Measurements from ENCODE around the gene AGTRAP.
A peak's percentile ranks its signal among the peaks of the same experiment; 100 is the strongest.

The AGTRAP gene

DNA sequence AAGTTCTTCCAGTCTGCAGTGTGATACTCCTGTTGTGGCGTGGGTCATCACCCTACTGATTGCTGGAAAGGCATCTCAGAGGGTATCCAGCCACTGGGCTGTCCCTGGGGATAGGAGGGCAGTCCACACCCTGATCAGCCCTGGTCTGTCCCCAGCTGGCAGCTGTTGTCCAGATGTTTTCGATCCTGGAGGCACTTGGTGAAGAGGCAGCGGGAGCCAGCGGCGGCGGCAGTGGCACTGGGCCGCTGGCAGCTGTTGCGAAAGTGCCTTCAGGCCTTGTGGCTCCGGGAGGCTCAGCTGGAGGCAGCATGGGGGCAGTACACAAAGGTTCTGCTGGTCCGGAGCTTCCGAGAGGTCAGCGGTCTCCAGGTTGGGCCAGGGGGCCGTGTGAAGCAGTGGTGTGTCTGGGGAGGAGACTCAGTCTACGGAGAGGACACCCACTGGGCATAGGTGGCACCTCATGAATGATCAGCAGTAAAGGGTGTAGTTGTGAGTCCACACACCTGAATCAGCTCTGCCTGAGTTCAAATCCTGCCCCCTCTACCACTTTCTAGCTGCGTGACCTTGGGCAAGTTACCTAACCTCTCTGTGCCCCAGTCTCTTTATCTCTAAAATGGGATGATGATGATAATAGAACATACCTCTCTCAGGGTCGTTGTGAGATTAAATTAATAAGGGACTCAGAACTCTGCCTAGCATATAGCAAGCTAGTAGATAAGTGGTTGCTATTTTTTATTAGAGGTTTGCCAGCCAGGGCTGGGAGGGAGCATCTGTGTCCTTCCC lies 32.2 kb downstream of the AGTRAP start:
- Histone ChIP-seq H3K27me3 (ENCODE audit: control insufficient read depth in 3 of 3, insufficient read depth in 3 of 3, low read depth in 1 of 3, low read length in 3 of 3) (peaks cover 0 to 40% (median 0%) of the 10 kb centered on the region in 3 experiments), H3K9ac (ENCODE audit: low read depth, low read length, poor library complexity) (no peak overlapping the region), H2BK120ac (ENCODE audit: low read depth, low read length) (no peak overlapping the region), H3K14ac (ENCODE audit: low read length) (no peak overlapping the region), H3K4ac (ENCODE audit: low read length) (peak overlapping the region; percentile 23), H3K23ac (ENCODE audit: low read depth, low read length, poor library complexity) (peak overlapping the region; percentile 73), H3K9me3 (replicated peaks in 1 of 2; ENCODE audit: control insufficient read depth in 2 of 2, insufficient read depth in 1 of 2, low read depth in 1 of 2, low read length in 2 of 2) (no peaks in the 10 kb centered on the region), H3K36me3 (replicated peaks in 1 of 2; ENCODE audit: control insufficient read depth in 2 of 2, insufficient read depth in 2 of 2, low read length in 2 of 2) (no peaks in the 10 kb centered on the region), H2BK12ac (ENCODE audit: low read length) (peak overlapping the region; percentile 73), H3K4me1 (ENCODE audit: control insufficient read depth in 2 of 2, insufficient read depth in 1 of 2, low read depth in 1 of 2, low read length in 2 of 2) (peaks cover 0 to 1% of the 10 kb centered on the region in 2 donors), H3K79me1 (ENCODE audit: low read depth, low read length) (no peaks in the 10 kb centered on the region), H2AFZ (ENCODE audit: low read length) (no peak overlapping the region), H4K91ac (ENCODE audit: low read depth, low read length, poor library complexity) (no peak overlapping the region), H3K18ac (ENCODE audit: low read length) (peak overlapping the region; percentile 48), H3K27ac (replicated peaks; ENCODE audit: low read length) (no peak overlapping the region), H3K4me3 (ENCODE audit: low read length in 2 of 2) (peak overlapping the region in 1 of 2 donors; percentile 53), H2AK5ac (ENCODE audit: low read depth, low read length) (peak overlapping the region; percentile 24), H2BK15ac (ENCODE audit: low read length) (no peak overlapping the region), H2BK5ac (ENCODE audit: low read length) (no peak overlapping the region), H4K8ac (ENCODE audit: low read depth, low read length) (no peak overlapping the region), H3K4me2 (ENCODE audit: insufficient read depth, low read length, poor library complexity, severe bottlenecking) (no peak overlapping the region)
- WGBS, 2 donors (ENCODE audit: extremely low coverage in 2 of 2, insufficient read length in 2 of 2, insufficient replicate concordance in 1 of 2): no CpG with 5 or more reads among the region's 16 CpGs
- DNase-seq (ENCODE audit: low spot score): no peak

DNA sequence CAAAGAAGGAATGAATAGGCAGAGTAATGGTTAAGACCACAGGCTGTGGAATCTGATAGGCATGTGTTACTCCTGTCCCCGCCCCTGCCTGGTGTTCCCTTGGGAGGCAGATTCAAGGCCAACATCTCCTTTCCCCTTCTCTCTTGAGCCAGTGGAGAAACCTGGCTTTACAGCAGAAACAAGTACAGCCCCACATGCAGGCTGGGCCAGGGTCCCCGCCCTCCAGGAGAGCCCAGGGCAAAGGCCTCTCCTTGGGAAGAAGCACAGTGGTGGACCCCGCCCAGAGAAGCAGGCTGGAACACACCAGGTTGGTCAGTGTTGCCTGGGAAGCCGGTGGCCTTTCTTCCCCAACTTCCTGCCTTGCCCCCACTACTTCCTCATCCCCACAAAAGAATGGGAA lies 32.9 kb downstream of the AGTRAP start:
- DNase-seq (ENCODE audit: low spot score): no peak
- H2AK5ac ChIP-seq (ENCODE audit: low read depth, low read length): no peak overlapping the region
- H3K4me2 ChIP-seq (ENCODE audit: insufficient read depth, low read length, poor library complexity, severe bottlenecking): no peak overlapping the region
- no peak overlapping the region for H3K9ac ChIP-seq (ENCODE audit: low read depth, low read length, poor library complexity)
- H2BK12ac ChIP-seq (ENCODE audit: low read length): no peak overlapping the region
- H3K27ac ChIP-seq (replicated peaks; ENCODE audit: low read length): no peak overlapping the region
- no peaks in the 10 kb centered on the region for H3K9me3 ChIP-seq (replicated peaks in 1 of 2; ENCODE audit: control insufficient read depth in 2 of 2, insufficient read depth in 1 of 2, low read depth in 1 of 2, low read length in 2 of 2)
- H2BK120ac ChIP-seq (ENCODE audit: low read depth, low read length): no peak overlapping the region
- H3K4ac ChIP-seq (ENCODE audit: low read length): no peak overlapping the region
- H4K91ac ChIP-seq (ENCODE audit: low read depth, low read length, poor library complexity): no peak overlapping the region
- no peak overlapping the region for H3K4me3 ChIP-seq (ENCODE audit: low read length in 2 of 2)
- H4K8ac ChIP-seq (ENCODE audit: low read depth, low read length): no peak overlapping the region
- H3K36me3 ChIP-seq (replicated peaks in 1 of 2; ENCODE audit: control insufficient read depth in 2 of 2, insufficient read depth in 2 of 2, low read length in 2 of 2): no peaks in the 10 kb centered on the region
- no peak overlapping the region for H3K14ac ChIP-seq (ENCODE audit: low read length)
- H2BK15ac ChIP-seq (ENCODE audit: low read length): no peak overlapping the region
- H3K18ac ChIP-seq (ENCODE audit: low read length): no peak overlapping the region
- no peaks in the 10 kb centered on the region for H3K4me1 ChIP-seq (ENCODE audit: control insufficient read depth in 2 of 2, insufficient read depth in 1 of 2, low read depth in 1 of 2, low read length in 2 of 2)
- no peaks in the 10 kb centered on the region for H3K79me1 ChIP-seq (ENCODE audit: low read depth, low read length)
- WGBS, 2 donors (ENCODE audit: extremely low coverage in 2 of 2, insufficient read length in 2 of 2, insufficient replicate concordance in 1 of 2): no CpG with 5 or more reads among the region's 4 CpGs
- H3K27me3 ChIP-seq (ENCODE audit: control insufficient read depth in 3 of 3, insufficient read depth in 3 of 3, low read depth in 1 of 3, low read length in 3 of 3): peaks cover 0 to 33% (median 0%) of the 10 kb centered on the region in 3 experiments
- peak overlapping the region; percentile 46 for H2AFZ ChIP-seq (ENCODE audit: low read length)
- H2BK5ac ChIP-seq (ENCODE audit: low read length): no peak overlapping the region
- no peak overlapping the region for H3K23ac ChIP-seq (ENCODE audit: low read depth, low read length, poor library complexity)

DNA sequence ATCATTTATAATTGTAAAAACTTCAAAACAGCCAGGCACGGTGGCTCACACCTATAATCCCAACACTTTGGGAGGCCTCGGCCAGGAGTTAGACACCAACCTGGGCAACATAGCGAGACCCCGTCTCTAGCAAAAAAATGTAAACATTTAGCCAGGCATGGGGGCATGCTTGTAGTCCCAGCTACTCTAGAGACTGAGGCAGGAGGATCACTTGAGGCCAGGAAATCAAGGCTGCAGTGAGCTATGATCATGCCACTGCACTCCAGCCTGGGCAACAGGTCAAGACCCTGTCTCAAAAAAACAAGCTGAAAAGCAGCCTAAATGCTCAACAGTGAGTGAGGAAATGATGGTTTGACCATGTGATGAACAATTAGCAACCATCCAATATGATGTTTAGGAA lies 33.3 kb downstream of the AGTRAP start:
- no peaks in the 10 kb centered on the region for H3K79me1 ChIP-seq (ENCODE audit: low read depth, low read length)
- no peak overlapping the region for H3K18ac ChIP-seq (ENCODE audit: low read length)
- H3K36me3 ChIP-seq (replicated peaks in 1 of 2; ENCODE audit: control insufficient read depth in 2 of 2, insufficient read depth in 2 of 2, low read length in 2 of 2): no peaks in the 10 kb centered on the region
- no peak overlapping the region for H3K4me3 ChIP-seq (ENCODE audit: low read length in 2 of 2)
- no peak overlapping the region for H4K8ac ChIP-seq (ENCODE audit: low read depth, low read length)
- H2BK15ac ChIP-seq (ENCODE audit: low read length): no peak overlapping the region
- H3K27me3 ChIP-seq (ENCODE audit: control insufficient read depth in 3 of 3, insufficient read depth in 3 of 3, low read depth in 1 of 3, low read length in 3 of 3): peaks cover 0 to 28% (median 0%) of the 10 kb centered on the region in 3 experiments
- H3K9me3 ChIP-seq (replicated peaks in 1 of 2; ENCODE audit: control insufficient read depth in 2 of 2, insufficient read depth in 1 of 2, low read depth in 1 of 2, low read length in 2 of 2): no peaks in the 10 kb centered on the region
- DNase-seq (ENCODE audit: low spot score): no peak
- no peak overlapping the region for H3K4ac ChIP-seq (ENCODE audit: low read length)
- H3K9ac ChIP-seq (ENCODE audit: low read depth, low read length, poor library complexity): no peak overlapping the region
- H3K4me1 ChIP-seq (ENCODE audit: control insufficient read depth in 2 of 2, insufficient read depth in 1 of 2, low read depth in 1 of 2, low read length in 2 of 2): no peaks in the 10 kb centered on the region
- no peak overlapping the region for H2BK12ac ChIP-seq (ENCODE audit: low read length)
- no peak overlapping the region for H4K91ac ChIP-seq (ENCODE audit: low read depth, low read length, poor library complexity)
- no CpG with 5 or more reads among the region's 4 CpGs for WGBS, 2 donors (ENCODE audit: extremely low coverage in 2 of 2, insufficient read length in 2 of 2, insufficient replicate concordance in 1 of 2)
- H2AK5ac ChIP-seq (ENCODE audit: low read depth, low read length): no peak overlapping the region
- H2BK120ac ChIP-seq (ENCODE audit: low read depth, low read length): no peak overlapping the region
- no peak overlapping the region for H3K27ac ChIP-seq (replicated peaks; ENCODE audit: low read length)
- no peak overlapping the region for H3K14ac ChIP-seq (ENCODE audit: low read length)
- no peak overlapping the region for H3K23ac ChIP-seq (ENCODE audit: low read depth, low read length, poor library complexity)
- no peak overlapping the region for H2AFZ ChIP-seq (ENCODE audit: low read length)
- H2BK5ac ChIP-seq (ENCODE audit: low read length): no peak overlapping the region
- no peak overlapping the region for H3K4me2 ChIP-seq (ENCODE audit: insufficient read depth, low read length, poor library complexity, severe bottlenecking)

DNA sequence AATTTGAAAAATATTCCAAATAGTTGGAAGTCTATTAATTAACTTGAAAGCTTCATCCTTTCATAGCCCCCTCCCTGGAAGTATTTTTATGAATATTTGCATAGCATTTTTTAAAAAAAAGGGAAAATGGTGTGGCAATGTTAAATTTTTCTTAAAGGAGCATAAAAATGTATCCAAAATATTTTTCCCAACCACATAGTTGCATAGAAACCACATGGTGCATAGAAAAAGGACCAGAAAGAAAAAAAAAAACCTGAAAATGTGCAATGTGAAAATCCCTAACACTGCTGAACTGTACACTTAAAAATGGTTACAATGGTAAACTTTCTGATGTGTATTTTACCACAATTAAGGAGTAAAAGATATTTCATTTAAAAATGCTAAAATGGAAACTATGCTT lies 34.1 kb downstream of the AGTRAP start:
- Histone ChIP-seq H3K9me3 (replicated peaks in 1 of 2; ENCODE audit: control insufficient read depth in 2 of 2, insufficient read depth in 1 of 2, low read depth in 1 of 2, low read length in 2 of 2) (no peaks in the 10 kb centered on the region), H2BK5ac (ENCODE audit: low read length) (no peak overlapping the region), H3K4me2 (ENCODE audit: insufficient read depth, low read length, poor library complexity, severe bottlenecking) (no peak overlapping the region), H3K14ac (ENCODE audit: low read length) (no peak overlapping the region), H3K23ac (ENCODE audit: low read depth, low read length, poor library complexity) (no peak overlapping the region), H3K79me1 (ENCODE audit: low read depth, low read length) (no peaks in the 10 kb centered on the region), H2BK15ac (ENCODE audit: low read length) (no peak overlapping the region), H3K18ac (ENCODE audit: low read length) (no peak overlapping the region), H3K9ac (ENCODE audit: low read depth, low read length, poor library complexity) (no peak overlapping the region), H2AFZ (ENCODE audit: low read length) (no peak overlapping the region), H2AK5ac (ENCODE audit: low read depth, low read length) (no peak overlapping the region), H3K4ac (ENCODE audit: low read length) (no peak overlapping the region), H2BK12ac (ENCODE audit: low read length) (no peak overlapping the region), H3K27ac (replicated peaks; ENCODE audit: low read length) (no peak overlapping the region), H3K4me3 (ENCODE audit: low read length in 2 of 2) (no peak overlapping the region), H4K91ac (ENCODE audit: low read depth, low read length, poor library complexity) (no peak overlapping the region), H3K4me1 (ENCODE audit: control insufficient read depth in 2 of 2, insufficient read depth in 1 of 2, low read depth in 1 of 2, low read length in 2 of 2) (no peaks in the 10 kb centered on the region), H2BK120ac (ENCODE audit: low read depth, low read length) (no peak overlapping the region), H3K27me3 (ENCODE audit: control insufficient read depth in 3 of 3, insufficient read depth in 3 of 3, low read depth in 1 of 3, low read length in 3 of 3) (peaks cover 0 to 24% (median 0%) of the 10 kb centered on the region in 3 experiments), H4K8ac (ENCODE audit: low read depth, low read length) (no peak overlapping the region), H3K36me3 (replicated peaks in 1 of 2; ENCODE audit: control insufficient read depth in 2 of 2, insufficient read depth in 2 of 2, low read length in 2 of 2) (no peaks in the 10 kb centered on the region)
- DNase-seq (ENCODE audit: low spot score): no peak

Measured in neuronal stem cell (in vitro differentiated cells).